Measurements from ENCODE around the gene ZNF79.

ZNF79 gene

DNA sequence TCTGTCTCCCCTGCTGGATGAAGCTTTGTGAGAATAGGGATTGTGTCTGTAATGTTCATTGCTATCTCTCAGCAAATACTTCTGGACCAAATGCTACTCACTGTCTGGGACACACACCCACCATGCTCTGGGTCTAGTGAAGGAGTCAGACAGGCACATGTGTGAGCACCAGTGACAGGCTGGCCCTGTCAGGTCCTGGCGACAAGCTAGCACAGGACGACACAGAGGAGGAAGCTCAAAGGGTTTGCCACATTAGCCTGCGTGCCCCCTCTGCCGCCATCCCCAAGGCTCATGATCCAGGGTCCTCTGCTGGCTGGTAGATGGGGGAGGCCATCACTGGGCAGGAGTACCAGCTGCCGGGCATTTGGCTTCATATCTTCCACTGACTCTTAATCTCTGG is 50.4 kb downstream of the ZNF79 start:
- no peak for DNase-seq
- intact Hi-C loops (cut with DNase I), result no loop called here

DNA sequence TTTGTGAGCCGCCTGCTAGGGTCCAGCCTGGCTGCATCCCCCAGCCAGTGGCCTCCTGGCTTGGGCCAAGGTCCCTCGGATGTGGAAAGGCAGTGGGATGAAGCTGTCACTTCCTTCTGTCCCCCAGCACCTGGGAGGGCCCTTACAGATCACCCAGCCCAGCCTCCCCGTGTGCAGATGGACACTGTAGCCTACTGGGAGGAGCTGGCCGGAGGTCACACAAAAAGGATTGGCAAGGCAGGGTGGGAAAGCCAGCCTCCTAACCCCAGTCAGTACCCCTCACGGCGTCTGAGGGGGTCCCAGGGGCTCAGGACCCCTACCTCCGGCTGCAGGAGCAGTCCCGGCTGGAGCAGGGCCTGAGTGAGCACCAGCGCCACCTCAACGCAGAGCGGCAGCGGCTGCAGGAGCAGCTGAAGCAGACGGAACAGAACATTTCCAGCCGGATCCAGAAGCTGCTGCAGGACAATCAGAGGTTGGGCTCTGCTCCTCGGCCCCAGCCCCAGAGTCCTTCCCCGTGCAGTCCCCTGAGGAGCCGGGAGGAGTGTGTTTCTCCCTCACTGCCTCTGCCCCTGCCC is 55.4 kb downstream of the ZNF79 start:
- intact Hi-C loops (cut with DNase I), result no loop called here
- no peak for DNase-seq

GRCh38 chr9:127482662-127483061 is 58.5 kb downstream of the ZNF79 start:
- no peak for DNase-seq
- intact Hi-C loops (cut with DNase I), result no loop called here

- intact Hi-C loops (cut with DNase I), result no loop called here
- no peak for DNase-seq
These were observed 61.8 kb downstream of the ZNF79 start for GRCh38 chr9:127485995-127486394.

- no peak for DNase-seq
- intact Hi-C loops (cut with DNase I), result no loop called here
These were observed 64.8 kb downstream of the ZNF79 start for GRCh38 chr9:127488946-127489345.

- intact Hi-C loops (cut with DNase I), result loop anchor here (10.0 kb wide), 1 partner anchor 55 kb away; no protein-coding TSS in a partner anchor
- DNase-seq, result no peak
These were observed 65.4 kb downstream of the ZNF79 start for GRCh38 chr9:127489471-127490115.

GRCh38 chr9:127490535-127491230 is 66.5 kb downstream of the ZNF79 start:
- no peak for DNase-seq
- intact Hi-C loops (cut with DNase I), result loop anchor here (10.0 kb wide), 1 partner anchor 56 kb away; no protein-coding TSS in a partner anchor

- DNase-seq, result no peak
- intact Hi-C loops (cut with DNase I), result loop anchor here (10.0 kb wide), 1 partner anchor 57 kb away; no protein-coding TSS in a partner anchor
These were observed 67.3 kb downstream of the ZNF79 start for GRCh38 chr9:127491516-127491915.

GRCh38 chr9:127492616-127493015 is 68.4 kb downstream of the ZNF79 start:
- intact Hi-C loops (cut with DNase I), result loop anchor here (10.0 kb wide), 1 partner anchor 58 kb away; no protein-coding TSS in a partner anchor

DNA sequence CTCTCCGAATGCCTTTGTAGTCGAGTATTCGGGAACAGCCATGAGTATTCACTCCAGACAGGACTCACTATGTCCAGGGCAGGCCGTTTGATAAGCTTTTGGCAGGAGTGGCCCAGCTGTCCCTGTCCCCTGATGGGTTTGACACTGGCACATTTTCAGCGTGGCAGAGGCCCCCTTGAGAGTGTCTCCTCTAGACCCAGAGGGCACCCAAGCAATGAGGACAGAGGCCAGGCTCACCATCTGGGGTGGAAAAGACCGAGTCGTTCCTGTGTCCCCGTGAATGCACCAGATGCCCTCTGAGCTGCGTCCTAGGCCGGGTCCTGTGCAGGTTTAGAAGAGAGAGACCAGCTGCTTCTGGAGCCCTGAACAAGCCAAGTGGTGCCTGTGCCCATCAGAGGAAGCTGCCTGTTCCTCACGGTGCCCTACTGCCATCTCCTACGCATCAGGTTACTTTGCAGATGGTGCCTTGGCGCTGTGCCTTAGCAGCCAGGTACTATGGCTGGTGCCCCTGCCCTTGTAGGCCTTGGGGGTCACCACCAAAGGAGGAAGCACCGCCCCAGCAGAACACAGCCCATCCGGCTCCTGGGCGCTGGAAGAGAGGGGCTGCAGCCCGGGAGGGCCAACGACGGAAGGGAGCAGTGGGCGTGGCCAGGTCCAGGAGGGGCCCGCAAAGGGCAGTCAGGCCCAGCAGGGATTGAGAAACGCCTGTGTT is 69.6 kb downstream of the ZNF79 start:
- intact Hi-C loops (cut with DNase I), result loop anchor here (10.0 kb wide), 1 partner anchor 59 kb away; no protein-coding TSS in a partner anchor

More at GRCh38 chr9:127492616-127493015, 68.4 kb downstream of the ZNF79 start:
- DNase-seq, result no peak

GRCh38 chr9:127494304-127494702 is 70.1 kb downstream of the ZNF79 start:
- no peak for DNase-seq
- intact Hi-C loops (cut with DNase I), result loop anchor here (10.0 kb wide), 1 partner anchor 60 kb away; no protein-coding TSS in a partner anchor

More for the DNA sequence above, 69.6 kb downstream of the ZNF79 start:
- no peak for DNase-seq
